Keratinocyte (primary cell): Measurements from ENCODE around the gene OR2T34. TPM values are rescaled to one million over a fixed set of nuclear protein-coding genes. Genes with fewer than 3 reads are reported as not detected.
"Not testable (repeated sequence)": the region's sequence is repeated elsewhere in the genome, so short reads cannot be mapped to it uniquely, and the experiment has no call there.

Experiments used
- DNase-seq: peaks from one replicate; pipeline ENCODE4 v3.0.0-alpha.2; 2011; ENCODE audit warnings: low read depth, missing footprints, low spot score
- FAIRE-seq: peaks from 2 replicates; lab custom pipeline; 2011; peaks lifted over from hg19 to GRCh38; lab: Jason Lieb, UNC
- H2AFZ ChIP-seq: 2 replicates; pipeline ENCODE4 v1.6.0; 2012; ENCODE audit warnings: low read length, control low read depth, inconsistent platforms; ENCODE audit not compliant: control insufficient read depth
- H3K27ac ChIP-seq: 2 replicates; pipeline ENCODE4 v1.5.1; 2011; ENCODE audit warnings: low read length; ENCODE audit not compliant: control insufficient read depth, insufficient read depth
- H3K27me3 ChIP-seq: 3 replicates; pipeline ENCODE4 v1.6.0; 2011; ENCODE audit warnings: low read length; ENCODE audit not compliant: control insufficient read depth, insufficient read depth; ENCODE audit errors: extremely low read depth
- H3K36me3 ChIP-seq, 2 experiments: 2 replicates in 1 of 2; 3 replicates in 1 of 2; pipeline ENCODE4 v1.5.1; 2011; ENCODE audit warnings: low read length in 2 of 2, mild to moderate bottlenecking in 1 of 2; ENCODE audit not compliant: control insufficient read depth in 2 of 2, insufficient read depth in 2 of 2; ENCODE audit errors: extremely low read depth in 1 of 2
- H3K4me1 ChIP-seq: 3 replicates; pipeline ENCODE4 v1.5.1; 2011; ENCODE audit warnings: low read length; ENCODE audit not compliant: control insufficient read depth, insufficient read depth; ENCODE audit errors: extremely low read depth
- H3K4me2 ChIP-seq: 3 replicates; pipeline ENCODE4 v1.6.0; 2011; ENCODE audit warnings: low read depth, low read length; ENCODE audit not compliant: control insufficient read depth, insufficient read depth; ENCODE audit errors: extremely low read depth
- H3K4me3 ChIP-seq, 3 experiments: fragments of 200-600 bp in 1 of 3; sonication (generic) in 1 of 3; 2 replicates in 2 of 3; 3 replicates in 1 of 3; pipeline ENCODE4 v1.5.1; 2011 to 2016; ENCODE audit warnings: low read length in 3 of 3, mild to moderate bottlenecking in 3 of 3, control low read depth in 2 of 3, inconsistent platforms in 1 of 3, low read depth in 1 of 3, mixed read lengths in 1 of 3, mixed run types in 1 of 3, moderate library complexity in 1 of 3; ENCODE audit not compliant: control insufficient read depth in 2 of 3, insufficient read depth in 2 of 3; ENCODE audit errors: extremely low read depth in 1 of 3
- H3K79me2 ChIP-seq: 2 replicates; pipeline ENCODE4 v1.6.0; 2012; ENCODE audit warnings: low read length; ENCODE audit not compliant: control insufficient read depth, insufficient read depth
- H3K9ac ChIP-seq: 3 replicates; pipeline ENCODE4 v1.6.0; 2011; ENCODE audit warnings: low read length; ENCODE audit not compliant: control insufficient read depth, insufficient read depth; ENCODE audit errors: extremely low read depth
- H3K9me1 ChIP-seq: 3 replicates; pipeline ENCODE4 v1.6.0; 2011; ENCODE audit warnings: low read length; ENCODE audit not compliant: control insufficient read depth, insufficient read depth; ENCODE audit errors: extremely low read depth
- H3K9me3 ChIP-seq: 2 replicates; pipeline ENCODE4 v1.5.1; 2012; ENCODE audit warnings: low read depth, low read length; ENCODE audit not compliant: control insufficient read depth
- H4K20me1 ChIP-seq: 3 replicates; pipeline ENCODE4 v1.6.0; 2011; ENCODE audit warnings: low read length; ENCODE audit not compliant: control insufficient read depth, insufficient read depth; ENCODE audit errors: extremely low read depth
- dilution Hi-C: fragments of 300-500 bp; cut with MboI; formaldehyde crosslinking; loops from one replicate; pipeline ENCODE4 v1.7.0; 2020; ENCODE audit warnings: low sequenced_read_pairs; ENCODE audit not compliant: extremely low pct_ligation_motif_present
- polyA plus RNA-seq, 5 experiments: library from polyadenylated mRNA; depleted of rRNA in 3 of 5; stranded (reverse) in 3 of 5; stranded (forward) in 1 of 5; unstranded in 1 of 5; fragments of >200 nt; gene quantifications; 1 replicate in 1 of 5; 2 replicates in 3 of 5; 3 replicates in 1 of 5; pipeline versions ENCODE4 v1.2.1 to v1.2.3, GENCODE V29; 2011 to 2012; ENCODE audit warnings: missing spikeins in 2 of 5, low read depth in 1 of 5, low replicate concordance in 1 of 5
- small RNA-seq, 3 experiments: library from RNA; depleted of rRNA; stranded (forward); fragments of <200 nt; gene quantifications; one replicate each; pipeline ENCODE3, GENCODE V24; 2012; ENCODE audit warnings: low read depth in 3 of 3, low replicate concordance in 1 of 3; ENCODE audit not compliant: insufficient read length in 3 of 3

The OR2T34 gene
- polyA plus RNA-seq, 1 donor (not counting 4 experiments of a cell fraction or from before 2014, with no cell fraction given): not detected

DNA sequence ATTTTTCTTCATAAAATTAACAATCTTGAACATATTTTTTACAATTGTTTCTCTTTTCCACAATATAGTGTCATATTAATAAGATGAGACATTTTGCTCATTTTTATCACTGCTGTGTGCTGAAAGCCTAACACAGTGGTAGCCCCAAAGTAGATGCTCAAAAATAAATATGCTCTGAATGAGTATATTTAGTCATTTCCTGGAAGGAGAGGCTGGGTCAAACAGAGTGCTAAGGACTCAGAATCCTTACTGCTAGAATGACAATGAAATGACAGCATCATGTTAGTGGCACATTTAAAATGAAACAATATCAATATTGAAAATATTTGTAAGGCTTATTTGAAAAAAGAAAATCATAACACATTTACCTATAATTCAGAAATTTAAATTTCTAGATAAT, 37.1 kb downstream of the OR2T34 start:
- H3K9me1 ChIP-seq, H3K79me2 ChIP-seq, H3K4me2 ChIP-seq, H3K27me3 ChIP-seq, dilution Hi-C loops, DNase-seq, FAIRE-seq, H3K27ac ChIP-seq, H2AFZ ChIP-seq, H3K4me3 ChIP-seq, H3K36me3 ChIP-seq, H3K4me1 ChIP-seq, H3K9me3 ChIP-seq, H3K9ac ChIP-seq, H4K20me1 ChIP-seq: not testable (repeated sequence)

Small RNA genes within 50 kb of the gene (small RNA-seq; reads per million reads assigned to genes)
- gene RF00019: 0 reads per million in 3 experiments

Other genes starting within 250 kb of the OR2T34 start
- not detected in 3 replicates for gene OR14C36, start 226.0 kb downstream of the OR2T34 start, polyA plus RNA-seq
- not detected in 3 replicates for gene OR2T4, start 213.1 kb downstream of the OR2T34 start, polyA plus RNA-seq
- gene OR2T6, start 199.0 kb downstream of the OR2T34 start, polyA plus RNA-seq: not detected in 3 replicates
- gene OR2T1, start 171.7 kb downstream of the OR2T34 start, polyA plus RNA-seq: not detected in 3 replicates
- gene OR2T2, start 129.1 kb downstream of the OR2T34 start, polyA plus RNA-seq: not detected in 3 replicates
- not detected in 3 replicates for gene OR2T3, start 101.4 kb downstream of the OR2T34 start, polyA plus RNA-seq
- gene OR2T5, start 86.2 kb downstream of the OR2T34 start, polyA plus RNA-seq: not detected in 3 replicates
- not detected in 3 replicates for gene OR2G6, start 66.7 kb downstream of the OR2T34 start, polyA plus RNA-seq
- not detected in 3 replicates for gene OR2T29, start 12.0 kb downstream of the OR2T34 start, polyA plus RNA-seq
- not detected in 3 replicates for gene OR2T10, start 22.9 kb upstream of the OR2T34 start, polyA plus RNA-seq
- not detected in 3 replicates for gene OR2T11, start 60.3 kb upstream of the OR2T34 start, polyA plus RNA-seq
- not detected in 3 replicates for gene OR2T35, start 70.5 kb upstream of the OR2T34 start, polyA plus RNA-seq
- gene OR2T27, start 80.8 kb upstream of the OR2T34 start, polyA plus RNA-seq: not detected in 3 replicates
- gene OR14I1, start 128.0 kb upstream of the OR2T34 start, polyA plus RNA-seq: not detected in 3 replicates
- not detected in 3 replicates for gene LYPD8, start 181.0 kb upstream of the OR2T34 start, polyA plus RNA-seq